ENCODE results near the gene SNTA1.

The SNTA1 gene

DNA sequence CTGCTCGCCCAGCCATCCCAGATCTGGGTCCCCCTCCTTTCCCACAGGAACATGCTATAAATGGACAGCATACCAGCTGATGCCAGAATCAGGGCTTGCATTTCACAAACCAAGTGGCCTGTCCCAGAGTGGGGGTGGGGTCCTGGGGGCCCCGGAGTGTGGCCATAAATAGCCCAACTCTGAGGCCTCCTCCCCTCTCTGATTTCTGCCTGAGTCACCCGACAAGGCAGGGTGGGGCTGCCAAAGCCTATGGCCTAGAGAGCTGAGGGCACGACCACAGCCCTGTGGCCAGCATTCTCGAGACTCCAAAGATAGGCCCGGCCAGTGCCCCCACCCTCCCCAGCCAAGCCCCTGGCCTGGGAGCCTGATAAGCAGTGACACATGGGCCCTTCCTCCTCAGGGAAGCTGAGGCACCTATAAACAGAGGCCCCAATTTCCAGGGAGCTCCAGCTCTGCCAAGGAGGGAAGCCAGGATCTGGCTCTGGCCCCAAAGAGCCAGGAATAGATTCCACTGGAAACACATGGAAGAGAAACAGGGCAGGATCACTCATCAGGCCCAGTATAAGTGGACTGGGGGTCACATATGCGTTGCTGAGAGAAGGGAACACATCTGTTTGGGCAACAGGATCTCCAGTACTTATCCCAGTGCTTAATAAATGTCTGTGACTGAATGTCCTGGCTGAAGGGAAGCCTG is 20.3 kb downstream of the SNTA1 start:
- peak overlapping the region; percentile 58 for H2AFZ ChIP-seq (ENCODE audit: low read length, unreplicated experiment)
- peaks cover 15% of the 10 kb centered on the region for H3K4me1 ChIP-seq (ENCODE audit: control insufficient read depth, insufficient read depth, low read length, unreplicated experiment)
- no peaks in the 10 kb centered on the region for H3K27me3 ChIP-seq (ENCODE audit: insufficient read depth, low read length)
- H3K36me3 ChIP-seq (ENCODE audit: insufficient read depth, low read length), result no peaks in the 10 kb centered on the region
- H3K4me3 ChIP-seq (ENCODE audit: low read depth, low read length), result no peak overlapping the region
- H3K79me2 ChIP-seq (ENCODE audit: control insufficient read depth, insufficient read depth, low read length, unreplicated experiment), result no peaks in the 10 kb centered on the region
- H3K27ac ChIP-seq (ENCODE audit: low read depth, low read length), result peak overlapping the region; percentile 71

DNA sequence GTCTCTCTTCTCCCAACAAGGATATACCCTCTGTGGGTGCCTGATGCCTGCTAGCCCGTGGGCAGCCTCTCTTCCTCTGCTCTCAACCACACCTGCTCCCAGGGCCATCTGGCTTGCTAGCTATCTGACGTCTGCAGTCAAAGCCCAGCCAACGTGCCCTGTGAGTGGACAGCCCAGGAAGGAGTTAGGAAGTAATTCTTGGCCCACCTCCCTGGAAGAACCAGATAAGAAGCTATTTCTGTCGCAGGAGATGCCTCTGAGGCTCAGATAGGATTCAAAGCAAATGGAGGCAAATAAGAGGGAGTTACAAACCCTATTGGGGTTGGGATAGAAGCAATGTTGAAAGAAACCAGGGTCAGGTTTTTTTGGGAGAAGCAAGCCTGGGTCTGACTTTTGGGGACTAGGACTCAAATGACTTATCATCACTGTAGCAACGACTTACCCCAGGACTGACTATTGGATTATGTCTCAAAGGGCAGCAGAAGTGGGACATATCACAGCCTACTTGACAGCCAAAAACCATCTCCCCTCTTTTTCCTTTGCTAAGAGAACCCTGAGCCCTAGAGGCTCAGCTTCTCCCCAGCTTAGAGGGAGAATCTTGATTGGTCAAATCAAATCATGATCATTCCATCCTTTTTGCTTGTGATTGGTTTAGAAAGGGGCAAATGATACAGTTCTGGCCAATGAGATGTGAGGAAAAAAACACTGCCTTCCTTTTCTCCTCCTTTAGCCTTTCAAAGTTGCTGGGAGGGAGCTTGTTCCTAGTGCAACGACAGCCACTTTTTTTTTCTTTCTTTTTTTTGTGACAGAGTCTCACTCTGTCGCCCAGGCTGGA is 24.2 kb downstream of the SNTA1 start:
- Histone ChIP-seq H3K36me3 (ENCODE audit: insufficient read depth, low read length) (no peaks in the 10 kb centered on the region), H3K27ac (ENCODE audit: low read depth, low read length) (no peak overlapping the region), H3K79me2 (ENCODE audit: control insufficient read depth, insufficient read depth, low read length, unreplicated experiment) (no peaks in the 10 kb centered on the region), H3K4me1 (ENCODE audit: control insufficient read depth, insufficient read depth, low read length, unreplicated experiment) (peaks cover 15% of the 10 kb centered on the region), H2AFZ (ENCODE audit: low read length, unreplicated experiment) (no peak overlapping the region), H3K4me3 (ENCODE audit: low read depth, low read length) (no peak overlapping the region), H3K27me3 (ENCODE audit: insufficient read depth, low read length) (no peaks in the 10 kb centered on the region)

DNA sequence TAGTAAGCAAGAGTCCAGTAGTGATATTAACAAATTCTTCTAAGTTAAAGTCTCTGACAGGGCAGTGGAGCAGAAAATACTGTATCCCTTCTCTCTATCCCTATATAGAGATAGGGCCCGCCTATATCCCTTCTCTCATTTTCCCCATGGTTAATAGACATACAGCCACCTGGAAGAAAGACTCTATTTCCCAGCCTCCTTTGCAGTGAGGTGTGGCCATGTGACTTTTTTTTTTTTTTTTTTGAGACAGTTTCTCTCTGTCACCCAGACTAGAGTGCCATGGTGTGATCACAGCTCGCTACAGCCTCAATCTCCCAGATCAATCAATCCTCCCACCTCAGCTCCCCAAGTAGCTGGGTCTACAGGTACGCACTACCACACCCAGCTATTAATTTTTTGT is 25.5 kb downstream of the SNTA1 start:
- Histone ChIP-seq H2AFZ (ENCODE audit: low read length, unreplicated experiment) (no peak overlapping the region), H3K79me2 (ENCODE audit: control insufficient read depth, insufficient read depth, low read length, unreplicated experiment) (no peaks in the 10 kb centered on the region), H3K27me3 (ENCODE audit: insufficient read depth, low read length) (no peaks in the 10 kb centered on the region), H3K27ac (ENCODE audit: low read depth, low read length) (no peak overlapping the region), H3K4me1 (ENCODE audit: control insufficient read depth, insufficient read depth, low read length, unreplicated experiment) (peaks cover 5% of the 10 kb centered on the region), H3K36me3 (ENCODE audit: insufficient read depth, low read length) (no peaks in the 10 kb centered on the region), H3K4me3 (ENCODE audit: low read depth, low read length) (no peak overlapping the region)

DNA sequence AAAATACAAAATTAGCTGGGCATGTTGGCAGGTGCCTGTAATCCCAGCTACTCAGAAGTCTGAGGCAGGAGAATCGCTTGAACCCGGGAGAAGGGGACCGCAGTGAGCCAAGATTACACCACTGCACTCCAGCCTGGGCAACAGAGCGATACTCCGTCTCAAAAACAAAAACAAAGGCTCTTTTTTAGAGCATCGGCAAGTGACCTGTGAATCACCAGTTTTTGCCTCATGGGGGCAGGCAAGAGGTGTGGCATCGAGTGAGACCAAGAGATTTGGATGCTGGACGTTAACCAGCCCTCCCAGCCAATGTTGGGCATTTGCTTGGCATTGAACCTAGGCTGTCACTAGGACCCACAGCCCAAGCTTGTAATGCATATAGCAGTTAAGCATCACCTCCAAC is 27.6 kb downstream of the SNTA1 start:
- H3K27me3 ChIP-seq (ENCODE audit: insufficient read depth, low read length), result no peaks in the 10 kb centered on the region
- H3K27ac ChIP-seq (ENCODE audit: low read depth, low read length), result no peak overlapping the region
- H3K36me3 ChIP-seq (ENCODE audit: insufficient read depth, low read length), result peaks cover 8% of the 10 kb centered on the region; the same call in 1 of the 2 replicates
- H3K4me3 ChIP-seq (ENCODE audit: low read depth, low read length), result no peak overlapping the region
- H3K79me2 ChIP-seq (ENCODE audit: control insufficient read depth, insufficient read depth, low read length, unreplicated experiment), result no peaks in the 10 kb centered on the region
- H2AFZ ChIP-seq (ENCODE audit: low read length, unreplicated experiment), result no peak overlapping the region
- H3K4me1 ChIP-seq (ENCODE audit: control insufficient read depth, insufficient read depth, low read length, unreplicated experiment), result no peaks in the 10 kb centered on the region

DNA sequence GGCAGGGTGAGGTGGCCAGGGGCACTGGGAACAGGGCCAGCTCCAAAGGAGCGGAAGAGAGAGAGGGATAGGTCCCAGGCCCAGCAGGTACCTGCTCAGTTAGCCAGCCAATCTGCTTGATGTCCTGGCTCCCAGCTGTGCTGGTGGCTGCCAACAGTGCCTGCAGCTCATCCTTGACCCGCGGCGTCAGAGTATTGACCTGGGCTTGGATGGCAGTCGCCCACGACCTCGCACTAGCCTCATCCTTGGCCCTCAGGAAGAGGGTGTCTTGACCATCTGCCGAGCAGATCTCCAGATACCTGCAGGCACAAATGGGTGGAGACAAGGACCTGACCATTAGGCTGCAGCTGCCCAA is 31.1 kb downstream of the SNTA1 start:
- Histone ChIP-seq H3K27me3 (ENCODE audit: insufficient read depth, low read length) (no peaks in the 10 kb centered on the region), H2AFZ (ENCODE audit: low read length, unreplicated experiment) (no peak overlapping the region), H3K79me2 (ENCODE audit: control insufficient read depth, insufficient read depth, low read length, unreplicated experiment) (no peaks in the 10 kb centered on the region), H3K36me3 (ENCODE audit: insufficient read depth, low read length) (peaks cover 16% of the 10 kb centered on the region; the same call in 1 of the 2 replicates), H3K4me3 (ENCODE audit: low read depth, low read length) (no peak overlapping the region), H3K4me1 (ENCODE audit: control insufficient read depth, insufficient read depth, low read length, unreplicated experiment) (peaks cover 4% of the 10 kb centered on the region), H3K27ac (ENCODE audit: low read depth, low read length) (no peak overlapping the region)

DNA sequence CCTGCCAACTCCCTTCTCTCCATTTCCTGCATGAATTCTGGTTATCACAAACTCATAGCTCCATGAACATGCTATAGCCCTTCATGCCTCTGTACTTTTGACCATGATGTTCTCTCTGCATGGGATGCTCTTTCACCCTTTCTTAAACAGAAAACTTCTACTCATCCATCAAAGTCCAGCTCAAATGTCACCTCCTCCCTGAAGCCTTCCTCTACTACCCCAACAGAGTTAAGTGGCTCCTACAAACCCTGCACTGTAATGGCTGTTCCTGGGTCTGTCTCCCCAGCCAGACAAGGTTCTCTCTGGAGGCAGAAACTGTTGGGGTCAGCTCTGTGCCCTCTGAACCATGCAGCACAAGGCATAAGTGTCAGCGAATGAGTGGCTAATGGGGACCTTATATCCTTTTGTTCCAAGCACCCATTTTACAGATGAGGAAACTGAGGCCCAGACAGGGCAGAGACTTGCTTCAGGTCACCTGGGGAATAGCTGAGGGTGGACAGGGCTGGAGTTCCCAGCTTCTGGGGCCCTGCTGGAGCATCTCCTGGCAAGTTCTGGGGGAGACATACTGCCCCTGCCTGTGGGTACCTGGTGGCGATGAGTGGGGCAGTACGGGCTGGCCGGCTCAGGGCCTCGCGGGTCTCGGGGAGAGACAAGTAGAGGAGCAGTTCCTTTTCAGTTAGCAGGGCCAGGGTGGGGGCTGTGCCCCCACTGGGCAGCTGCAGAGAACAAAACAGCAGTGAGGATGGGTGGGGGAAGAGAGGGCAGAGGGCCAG is 31.7 kb downstream of the SNTA1 start:
- Histone ChIP-seq H3K27ac (ENCODE audit: low read depth, low read length) (no peak overlapping the region), H3K4me3 (ENCODE audit: low read depth, low read length) (no peak overlapping the region), H3K79me2 (ENCODE audit: control insufficient read depth, insufficient read depth, low read length, unreplicated experiment) (no peaks in the 10 kb centered on the region), H2AFZ (ENCODE audit: low read length, unreplicated experiment) (no peak overlapping the region), H3K4me1 (ENCODE audit: control insufficient read depth, insufficient read depth, low read length, unreplicated experiment) (peaks cover 5% of the 10 kb centered on the region), H3K36me3 (ENCODE audit: insufficient read depth, low read length) (peaks cover 17% of the 10 kb centered on the region; the same call in 1 of the 2 replicates), H3K27me3 (ENCODE audit: insufficient read depth, low read length) (no peaks in the 10 kb centered on the region)

DNA sequence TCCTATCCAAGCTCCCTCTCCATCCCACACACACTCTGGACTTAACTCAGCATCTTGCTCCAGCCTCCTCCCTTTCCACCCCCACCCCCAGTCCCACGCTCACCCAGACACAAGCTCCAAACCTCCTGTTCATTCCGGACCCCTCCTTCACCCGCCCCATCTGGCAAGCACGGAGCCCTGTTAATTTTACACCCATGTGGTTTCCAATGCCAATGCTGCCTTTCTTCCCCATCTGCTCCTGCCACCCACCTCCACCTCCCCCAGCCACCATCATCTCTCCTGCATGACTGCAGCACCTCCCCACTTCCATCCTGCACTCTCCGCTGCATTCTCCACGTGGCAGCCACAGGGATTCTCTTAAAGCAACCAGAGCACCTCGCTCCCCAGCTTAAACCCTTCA is 32.3 kb downstream of the SNTA1 start:
- H3K27ac ChIP-seq (ENCODE audit: low read depth, low read length), result no peak overlapping the region
- H3K36me3 ChIP-seq (ENCODE audit: insufficient read depth, low read length), result peaks cover 17% of the 10 kb centered on the region; the same call in 1 of the 2 replicates
- no peak overlapping the region for H2AFZ ChIP-seq (ENCODE audit: low read length, unreplicated experiment)
- peaks cover 5% of the 10 kb centered on the region for H3K4me1 ChIP-seq (ENCODE audit: control insufficient read depth, insufficient read depth, low read length, unreplicated experiment)
- H3K27me3 ChIP-seq (ENCODE audit: insufficient read depth, low read length), result no peaks in the 10 kb centered on the region
- H3K4me3 ChIP-seq (ENCODE audit: low read depth, low read length), result no peak overlapping the region
- H3K79me2 ChIP-seq (ENCODE audit: control insufficient read depth, insufficient read depth, low read length, unreplicated experiment), result no peaks in the 10 kb centered on the region

DNA sequence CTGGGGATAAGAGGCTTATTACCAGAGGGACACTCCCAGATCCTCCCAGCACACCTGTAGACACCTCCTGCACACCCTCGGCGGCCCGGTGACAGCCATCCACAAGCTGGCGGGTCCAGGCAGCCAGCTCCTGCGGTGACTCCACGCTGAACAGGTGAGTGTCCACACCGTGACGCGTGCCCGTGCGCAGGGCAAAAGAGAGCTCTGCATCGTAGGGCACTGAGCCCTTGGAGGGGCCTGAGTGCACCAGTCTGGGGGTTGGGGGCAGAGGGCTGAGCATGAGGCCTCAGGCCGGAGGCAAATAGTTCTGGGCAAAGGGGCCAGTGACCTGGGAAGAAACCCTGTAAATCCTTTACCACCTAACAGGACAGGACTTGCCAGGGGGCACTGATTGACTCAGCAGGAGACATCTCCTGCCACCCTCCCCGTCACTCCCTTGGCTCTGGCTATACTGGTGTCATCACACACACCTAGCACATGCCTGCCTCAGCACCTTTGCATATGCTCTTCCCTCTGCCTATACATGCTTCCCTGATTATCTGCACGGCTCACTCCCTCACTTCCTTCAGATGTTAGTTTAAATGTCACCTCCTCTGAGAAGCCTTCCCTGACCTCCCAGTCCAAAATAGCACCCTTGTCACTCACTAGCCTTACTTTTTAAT is 33.4 kb downstream of the SNTA1 start:
- Histone ChIP-seq H3K36me3 (ENCODE audit: insufficient read depth, low read length) (peaks cover 17% of the 10 kb centered on the region; the same call in 1 of the 2 replicates), H3K27ac (ENCODE audit: low read depth, low read length) (no peak overlapping the region), H3K4me1 (ENCODE audit: control insufficient read depth, insufficient read depth, low read length, unreplicated experiment) (peaks cover 5% of the 10 kb centered on the region), H2AFZ (ENCODE audit: low read length, unreplicated experiment) (no peak overlapping the region), H3K27me3 (ENCODE audit: insufficient read depth, low read length) (no peaks in the 10 kb centered on the region), H3K79me2 (ENCODE audit: control insufficient read depth, insufficient read depth, low read length, unreplicated experiment) (no peaks in the 10 kb centered on the region), H3K4me3 (ENCODE audit: low read depth, low read length) (no peak overlapping the region)

DNA sequence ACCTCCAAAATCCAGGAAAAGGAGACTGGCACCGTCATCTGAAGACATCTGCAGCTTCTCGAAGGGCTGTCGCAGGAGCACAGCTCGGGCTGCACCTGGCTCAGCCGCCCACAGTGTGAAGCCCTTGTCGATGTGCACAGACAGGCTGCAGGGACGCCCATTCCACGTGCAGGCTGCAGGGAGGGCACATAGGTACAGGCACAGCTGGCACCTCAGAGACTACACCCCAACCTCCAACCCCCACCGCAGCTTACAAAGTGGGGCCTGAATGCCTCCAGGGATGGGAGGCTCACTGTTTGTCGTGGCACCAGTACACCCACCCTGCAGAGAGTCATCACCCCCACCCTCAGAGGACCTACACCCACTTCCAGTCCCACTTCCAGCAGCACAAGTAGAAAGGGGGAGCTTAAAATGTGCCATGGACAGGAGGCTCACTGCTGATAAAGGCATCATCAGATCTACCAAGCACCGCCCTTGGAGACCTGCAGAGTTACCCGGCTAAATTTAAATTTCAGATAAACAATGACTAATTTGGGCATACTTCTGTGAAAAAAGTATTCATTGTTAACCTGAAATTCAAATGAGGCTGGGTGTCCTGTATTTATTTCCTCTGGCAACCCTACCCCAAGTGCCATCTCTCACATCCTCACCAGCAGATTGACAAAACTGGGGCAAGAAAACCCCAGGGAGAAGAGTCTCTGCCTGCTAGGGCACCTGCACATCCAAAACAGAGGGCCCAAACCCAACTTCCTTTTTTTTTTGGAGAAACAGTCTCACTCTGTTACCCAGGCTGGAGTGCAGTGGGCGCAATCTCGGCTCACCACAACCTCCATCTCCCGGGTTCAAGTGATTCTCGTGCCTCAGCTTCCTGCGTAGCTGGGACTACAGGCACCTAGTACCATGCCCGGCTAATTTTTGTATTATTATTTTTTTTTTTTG is 34.6 kb downstream of the SNTA1 start:
- H3K36me3 ChIP-seq (ENCODE audit: insufficient read depth, low read length), result peaks cover 17% of the 10 kb centered on the region; the same call in 1 of the 2 replicates
- H3K27me3 ChIP-seq (ENCODE audit: insufficient read depth, low read length), result no peaks in the 10 kb centered on the region
- no peak overlapping the region for H2AFZ ChIP-seq (ENCODE audit: low read length, unreplicated experiment)
- H3K4me3 ChIP-seq (ENCODE audit: low read depth, low read length), result no peak overlapping the region
- H3K79me2 ChIP-seq (ENCODE audit: control insufficient read depth, insufficient read depth, low read length, unreplicated experiment), result no peaks in the 10 kb centered on the region
- H3K4me1 ChIP-seq (ENCODE audit: control insufficient read depth, insufficient read depth, low read length, unreplicated experiment), result peaks cover 5% of the 10 kb centered on the region
- no peak overlapping the region for H3K27ac ChIP-seq (ENCODE audit: low read depth, low read length)

Measured in ACC112 (cell line).